B cell (primary cell): Measurements from ENCODE around the gene TENT5A.

ENCODE experiments used
- EZH2 ChIP-seq: IDR thresholded peaks from 2 replicates; pipeline ENCODE4 v1.6.1; 2012; ENCODE audit warnings: borderline replicate concordance, low read depth, mild to moderate bottlenecking, moderate library complexity, low read length; ENCODE audit not compliant: insufficient read depth, poor library complexity, severe bottlenecking
- TF ChIP-seq, protein P1 (sequence below): fragments of 200-600 bp; IDR thresholded peaks from one replicate; pipeline ENCODE4 v1.8.0; 2022; ENCODE audit warnings: antibody characterized with exemption, mild to moderate bottlenecking

DNA sequence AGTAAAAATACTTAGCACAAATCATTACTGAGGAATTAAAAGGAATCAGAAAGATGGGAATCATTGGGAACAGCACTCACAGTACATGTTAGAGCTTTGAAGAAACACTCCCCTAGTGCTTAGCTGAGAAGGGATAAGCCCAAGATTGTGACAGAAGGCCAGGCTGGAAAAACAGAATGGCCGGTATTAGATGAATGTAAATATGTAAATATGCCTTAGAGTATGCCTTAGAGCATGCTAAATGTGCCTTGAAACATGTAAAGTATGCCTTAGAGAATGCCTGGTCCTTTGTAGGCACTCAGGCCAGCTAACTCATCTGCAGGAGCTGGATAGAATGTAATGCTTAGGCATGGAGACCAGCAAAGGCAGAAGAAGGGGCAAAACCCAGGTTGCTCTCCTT lies 10.6 kb upstream of the TENT5A start:
- TF ChIP-seq, protein P1, sequence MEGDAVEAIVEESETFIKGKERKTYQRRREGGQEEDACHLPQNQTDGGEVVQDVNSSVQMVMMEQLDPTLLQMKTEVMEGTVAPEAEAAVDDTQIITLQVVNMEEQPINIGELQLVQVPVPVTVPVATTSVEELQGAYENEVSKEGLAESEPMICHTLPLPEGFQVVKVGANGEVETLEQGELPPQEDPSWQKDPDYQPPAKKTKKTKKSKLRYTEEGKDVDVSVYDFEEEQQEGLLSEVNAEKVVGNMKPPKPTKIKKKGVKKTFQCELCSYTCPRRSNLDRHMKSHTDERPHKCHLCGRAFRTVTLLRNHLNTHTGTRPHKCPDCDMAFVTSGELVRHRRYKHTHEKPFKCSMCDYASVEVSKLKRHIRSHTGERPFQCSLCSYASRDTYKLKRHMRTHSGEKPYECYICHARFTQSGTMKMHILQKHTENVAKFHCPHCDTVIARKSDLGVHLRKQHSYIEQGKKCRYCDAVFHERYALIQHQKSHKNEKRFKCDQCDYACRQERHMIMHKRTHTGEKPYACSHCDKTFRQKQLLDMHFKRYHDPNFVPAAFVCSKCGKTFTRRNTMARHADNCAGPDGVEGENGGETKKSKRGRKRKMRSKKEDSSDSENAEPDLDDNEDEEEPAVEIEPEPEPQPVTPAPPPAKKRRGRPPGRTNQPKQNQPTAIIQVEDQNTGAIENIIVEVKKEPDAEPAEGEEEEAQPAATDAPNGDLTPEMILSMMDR = no peak
- no peak for TF ChIP-seq EZH2
